H1 (cell line): Measurements from ENCODE around the gene DEDD2.

ENCODE experiments used
- CREB1 ChIP-seq: IDR thresholded peaks from 2 replicates; pipeline ENCODE4 v1.6.1; 2012; ENCODE audit warnings: inconsistent platforms
- GABPA ChIP-seq: IDR thresholded peaks from 2 replicates; pipeline ENCODE4 v1.6.1; 2011; ENCODE audit warnings: mild to moderate bottlenecking, low read length, moderate library complexity, borderline replicate concordance; ENCODE audit not compliant: insufficient read depth
- JUN ChIP-seq: IDR thresholded peaks from 2 replicates; pipeline ENCODE4 v1.6.1; 2011; ENCODE audit warnings: low read depth, mild to moderate bottlenecking, improper control_type of control experiment, low read length
- PHF8 ChIP-seq: fragments of 200-600 bp; sonication (generic); conservative IDR thresholded peaks from 2 replicates; pipeline ENCODE4 v1.7.1; 2012; ENCODE audit warnings: low read depth, mild to moderate bottlenecking, inconsistent platforms, low read length, moderate library complexity
- POLR2AphosphoS5 ChIP-seq: IDR thresholded peaks from 2 replicates; pipeline ENCODE4 v1.6.1; 2011; ENCODE audit warnings: low read depth, low read length
- RBBP5 ChIP-seq: IDR thresholded peaks from 2 replicates; pipeline ENCODE4 v1.7.1; 2012; ENCODE audit warnings: low read depth, mild to moderate bottlenecking, inconsistent platforms, low read length, moderate library complexity, borderline replicate concordance
- TAF1 ChIP-seq: IDR thresholded peaks from 2 replicates; pipeline ENCODE4 v1.6.1; 2011; ENCODE audit warnings: mild to moderate bottlenecking, low read depth, low read length
- TF ChIP-seq, protein P1 (sequence below), 3 experiments: IDR thresholded peaks; 1 replicate in 2 of 3; 2 replicates in 1 of 3; pipeline versions ENCODE4 v1.5.1 to v1.6.1; 2011; ENCODE audit warnings: low read length in 3 of 3, mild to moderate bottlenecking in 3 of 3, inconsistent platforms in 2 of 3, low read depth in 1 of 3, moderate library complexity in 1 of 3; ENCODE audit not compliant: insufficient read depth in 1 of 3; ENCODE audit errors: control extremely low read depth in 1 of 3

DNA sequence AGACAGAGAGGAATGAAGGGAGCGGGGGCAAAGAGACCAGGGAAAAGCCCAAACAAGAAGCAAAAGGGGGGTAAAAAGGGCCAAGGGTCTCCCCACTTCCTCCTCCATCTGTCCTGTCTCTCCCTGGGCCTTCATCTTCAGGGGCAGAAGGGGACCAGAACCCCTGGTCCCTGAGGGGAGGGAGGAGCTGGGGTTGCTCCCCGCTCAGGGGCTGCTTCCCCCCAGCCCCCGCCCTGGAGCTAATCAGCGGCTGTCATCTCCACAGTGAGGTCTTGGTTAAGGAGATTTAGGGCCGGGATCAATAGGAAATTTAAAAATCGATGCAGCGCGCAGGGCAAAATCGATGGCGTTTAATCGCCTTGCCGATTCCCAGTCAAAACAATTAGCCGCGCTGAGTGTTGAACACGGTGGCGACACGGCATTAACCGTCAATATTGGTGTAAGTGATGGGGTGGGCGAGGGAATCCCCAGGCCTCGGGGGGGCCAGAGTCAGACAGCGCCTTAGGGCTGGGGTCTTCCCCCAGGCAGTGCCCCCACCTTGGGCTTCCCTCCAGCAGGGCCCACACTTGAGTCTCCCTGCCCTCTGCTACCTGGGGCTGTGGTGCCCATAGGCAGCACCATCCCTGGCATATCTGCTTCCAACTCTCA lies 55.7 kb downstream of the DEDD2 start:
- TF ChIP-seq POLR2AphosphoS5: no peak
- no peak for TF ChIP-seq CREB1
- TF ChIP-seq PHF8: no peak
- no peak for TF ChIP-seq RBBP5
- TF ChIP-seq, protein P1, sequence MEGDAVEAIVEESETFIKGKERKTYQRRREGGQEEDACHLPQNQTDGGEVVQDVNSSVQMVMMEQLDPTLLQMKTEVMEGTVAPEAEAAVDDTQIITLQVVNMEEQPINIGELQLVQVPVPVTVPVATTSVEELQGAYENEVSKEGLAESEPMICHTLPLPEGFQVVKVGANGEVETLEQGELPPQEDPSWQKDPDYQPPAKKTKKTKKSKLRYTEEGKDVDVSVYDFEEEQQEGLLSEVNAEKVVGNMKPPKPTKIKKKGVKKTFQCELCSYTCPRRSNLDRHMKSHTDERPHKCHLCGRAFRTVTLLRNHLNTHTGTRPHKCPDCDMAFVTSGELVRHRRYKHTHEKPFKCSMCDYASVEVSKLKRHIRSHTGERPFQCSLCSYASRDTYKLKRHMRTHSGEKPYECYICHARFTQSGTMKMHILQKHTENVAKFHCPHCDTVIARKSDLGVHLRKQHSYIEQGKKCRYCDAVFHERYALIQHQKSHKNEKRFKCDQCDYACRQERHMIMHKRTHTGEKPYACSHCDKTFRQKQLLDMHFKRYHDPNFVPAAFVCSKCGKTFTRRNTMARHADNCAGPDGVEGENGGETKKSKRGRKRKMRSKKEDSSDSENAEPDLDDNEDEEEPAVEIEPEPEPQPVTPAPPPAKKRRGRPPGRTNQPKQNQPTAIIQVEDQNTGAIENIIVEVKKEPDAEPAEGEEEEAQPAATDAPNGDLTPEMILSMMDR (IDR thresholded peaks at IDR 0.05; ENCODE audit: control extremely low read depth in 1 of 3, insufficient read depth in 1 of 3, low read depth in 1 of 3, low read length in 3 of 3): no peak
- TF ChIP-seq TAF1: no peak
- no peak for TF ChIP-seq JUN
- TF ChIP-seq GABPA: no peak
